Measurements from ENCODE around the gene SLC12A7. TPM values are rescaled to one million over a fixed set of nuclear protein-coding genes. Genes with fewer than 3 reads are reported as not detected.

The SLC12A7 gene
- total and polyA plus RNA-seq, 10 donors = 8.6 to 120 (median 52.3) TPM

DNA sequence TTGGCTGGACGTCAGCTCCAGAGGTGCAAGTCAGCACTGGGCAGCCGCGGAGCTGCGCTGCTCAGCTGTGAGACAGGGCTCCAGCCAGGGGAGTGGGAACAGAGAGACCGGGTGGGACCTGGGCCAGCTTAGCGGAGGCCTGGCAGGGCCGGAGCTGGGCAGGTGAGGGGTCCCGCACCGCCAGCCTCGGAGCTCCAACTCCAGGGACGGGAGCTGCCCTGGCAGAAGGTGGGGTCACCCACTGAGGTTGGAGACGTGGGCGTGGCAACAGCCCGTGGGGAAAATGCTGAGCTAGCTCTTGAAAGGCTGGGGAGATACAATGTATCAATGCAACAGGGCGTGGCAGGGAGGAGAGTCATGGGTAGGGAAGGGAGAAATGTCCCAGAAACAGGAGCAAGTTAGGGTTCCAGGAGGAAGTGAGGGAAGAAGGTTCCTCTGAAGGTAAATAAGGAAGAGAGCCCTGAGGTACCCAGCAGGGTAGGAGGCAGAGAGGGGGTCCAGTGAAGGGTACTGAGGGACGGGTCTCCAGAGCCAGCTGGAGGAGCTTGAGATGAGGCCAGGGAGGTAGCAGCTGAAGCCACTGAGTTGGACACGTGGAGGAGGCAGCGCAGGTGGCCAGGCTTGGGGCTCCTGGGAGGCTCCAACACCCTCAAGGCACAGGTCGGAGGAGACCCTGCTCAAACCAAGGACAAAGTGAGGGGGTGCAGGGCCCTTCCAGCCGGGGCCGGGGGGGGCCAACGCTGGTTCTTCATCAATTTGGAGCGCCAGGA is 104.0 kb downstream of the SLC12A7 start:
- peaks cover 8 to 72% (median 46%) of the 10 kb centered on the region in 6 donors for H3K4me1 ChIP-seq
- H3K27ac ChIP-seq = peak overlapping the region in 3 of 8 donors; percentile 7 to 28 (median 11)
- peak; percentile 74 for DNase-seq
- WGBS, 5 donors = 59 to 72% (median 65%) methylated on average over 23 of the region's 23 CpGs
- peaks cover 0 to 100% (median 54%) of the 10 kb centered on the region in 7 donors for H3K27me3 ChIP-seq (replicated peaks in 1 of 7)
- no peak for TF ChIP-seq POLR2AphosphoS5 (IDR thresholded peaks at IDR 0.05)
- TF ChIP-seq, protein P1, sequence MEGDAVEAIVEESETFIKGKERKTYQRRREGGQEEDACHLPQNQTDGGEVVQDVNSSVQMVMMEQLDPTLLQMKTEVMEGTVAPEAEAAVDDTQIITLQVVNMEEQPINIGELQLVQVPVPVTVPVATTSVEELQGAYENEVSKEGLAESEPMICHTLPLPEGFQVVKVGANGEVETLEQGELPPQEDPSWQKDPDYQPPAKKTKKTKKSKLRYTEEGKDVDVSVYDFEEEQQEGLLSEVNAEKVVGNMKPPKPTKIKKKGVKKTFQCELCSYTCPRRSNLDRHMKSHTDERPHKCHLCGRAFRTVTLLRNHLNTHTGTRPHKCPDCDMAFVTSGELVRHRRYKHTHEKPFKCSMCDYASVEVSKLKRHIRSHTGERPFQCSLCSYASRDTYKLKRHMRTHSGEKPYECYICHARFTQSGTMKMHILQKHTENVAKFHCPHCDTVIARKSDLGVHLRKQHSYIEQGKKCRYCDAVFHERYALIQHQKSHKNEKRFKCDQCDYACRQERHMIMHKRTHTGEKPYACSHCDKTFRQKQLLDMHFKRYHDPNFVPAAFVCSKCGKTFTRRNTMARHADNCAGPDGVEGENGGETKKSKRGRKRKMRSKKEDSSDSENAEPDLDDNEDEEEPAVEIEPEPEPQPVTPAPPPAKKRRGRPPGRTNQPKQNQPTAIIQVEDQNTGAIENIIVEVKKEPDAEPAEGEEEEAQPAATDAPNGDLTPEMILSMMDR (IDR thresholded peaks at IDR 0.05 in 8 of 11, conservative IDR thresholded peaks at IDR 0.05 in 3 of 11) = no peak
- TF ChIP-seq POLR2A (IDR thresholded peaks at IDR 0.05) = no peak
- peak overlapping the region in 3 of 8 donors; percentile 48 to 71 (median 60) for H3K4me3 ChIP-seq
- intact Hi-C loops (cut with DNase I; ENCODE audit: low total_unique reads) = no loop called here
- no peaks in the 10 kb centered on the region for H3K9me3 ChIP-seq
- no peaks in the 10 kb centered on the region for H3K36me3 ChIP-seq

DNA sequence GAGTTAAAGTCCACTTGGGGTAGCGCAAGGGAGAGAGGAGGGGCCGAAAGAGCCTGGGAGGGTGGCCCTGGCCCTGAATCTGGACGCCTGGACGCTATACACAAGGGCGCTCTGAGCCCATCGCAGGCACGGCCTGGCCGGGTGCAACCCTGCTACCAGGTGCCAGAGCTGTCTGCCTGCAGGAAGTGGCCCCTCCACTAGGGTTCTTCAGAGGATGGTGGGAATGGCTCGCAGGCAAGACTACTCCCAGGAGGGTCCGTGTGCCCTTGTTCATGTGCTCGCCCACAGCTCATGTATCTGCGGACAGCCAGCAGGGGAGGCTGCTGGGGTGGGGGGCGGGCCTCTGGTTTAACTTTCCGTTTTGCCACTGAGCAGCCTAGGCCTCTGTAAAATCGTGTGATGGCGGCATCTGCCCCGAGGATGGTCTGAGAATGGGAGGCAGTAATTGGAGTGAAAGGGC is 104.6 kb downstream of the SLC12A7 start:
- H3K36me3 ChIP-seq = no peaks in the 10 kb centered on the region
- peaks cover 0 to 95% (median 54%) of the 10 kb centered on the region in 7 donors for H3K27me3 ChIP-seq (replicated peaks in 1 of 7)
- 78 to 87% (median 79%) methylated on average over 12 to 17 of the region's 17 CpGs for WGBS, 5 donors
- H3K4me1 ChIP-seq = peaks cover 8 to 72% (median 46%) of the 10 kb centered on the region in 6 donors
- peak; percentile 48 for DNase-seq
- peak overlapping the region in 2 of 8 donors; percentile 7 to 28 for H3K27ac ChIP-seq
- TF ChIP-seq POLR2A (IDR thresholded peaks at IDR 0.05) (no peak), POLR2AphosphoS5 (IDR thresholded peaks at IDR 0.05) (no peak)
- TF ChIP-seq, protein P1 (IDR thresholded peaks at IDR 0.05 in 8 of 11, conservative IDR thresholded peaks at IDR 0.05 in 3 of 11) = no peak
- H3K9me3 ChIP-seq = no peaks in the 10 kb centered on the region
- intact Hi-C loops (cut with DNase I; ENCODE audit: low total_unique reads) = no loop called here
- H3K4me3 ChIP-seq = no peak overlapping the region

- peak; percentile 46 for DNase-seq
- H3K36me3 ChIP-seq = no peaks in the 10 kb centered on the region
- no peak overlapping the region for H3K4me3 ChIP-seq
- 80 to 97% (median 87%) methylated on average over 2 to 5 of the region's 5 CpGs for WGBS, 5 donors
- no peak for TF ChIP-seq POLR2AphosphoS5 (IDR thresholded peaks at IDR 0.05)
- TF ChIP-seq POLR2A (IDR thresholded peaks at IDR 0.05) = no peak
- TF ChIP-seq, protein P1 (IDR thresholded peaks at IDR 0.05 in 8 of 11, conservative IDR thresholded peaks at IDR 0.05 in 3 of 11) = no peak
- H3K27me3 ChIP-seq (replicated peaks in 1 of 7) = peaks cover 0 to 89% (median 54%) of the 10 kb centered on the region in 7 donors
- peaks cover 8 to 72% (median 46%) of the 10 kb centered on the region in 6 donors for H3K4me1 ChIP-seq
- H3K9me3 ChIP-seq = no peaks in the 10 kb centered on the region
- intact Hi-C loops (cut with DNase I; ENCODE audit: low total_unique reads) = no loop called here
- no peak overlapping the region for H3K27ac ChIP-seq
Observed at GRCh38 chr5:1006656-1007071, 105.2 kb downstream of the SLC12A7 start.

All from spleen (tissue), 11 donors.